Measurements from ENCODE around the gene ATXN7L1. TPM values are rescaled to one million over a fixed set of nuclear protein-coding genes. Genes with fewer than 3 reads are reported as not detected.

ATXN7L1 gene
- 37.0 and 40.6 TPM in 2 replicates for total RNA-seq
- 6.2 TPM for total RNA-seq (2013)
- 4.6 and 7.1 TPM in 2 replicates for polyA plus RNA-seq
- 6.0 and 10.7 TPM in 2 replicates for polyA minus RNA-seq

DNA sequence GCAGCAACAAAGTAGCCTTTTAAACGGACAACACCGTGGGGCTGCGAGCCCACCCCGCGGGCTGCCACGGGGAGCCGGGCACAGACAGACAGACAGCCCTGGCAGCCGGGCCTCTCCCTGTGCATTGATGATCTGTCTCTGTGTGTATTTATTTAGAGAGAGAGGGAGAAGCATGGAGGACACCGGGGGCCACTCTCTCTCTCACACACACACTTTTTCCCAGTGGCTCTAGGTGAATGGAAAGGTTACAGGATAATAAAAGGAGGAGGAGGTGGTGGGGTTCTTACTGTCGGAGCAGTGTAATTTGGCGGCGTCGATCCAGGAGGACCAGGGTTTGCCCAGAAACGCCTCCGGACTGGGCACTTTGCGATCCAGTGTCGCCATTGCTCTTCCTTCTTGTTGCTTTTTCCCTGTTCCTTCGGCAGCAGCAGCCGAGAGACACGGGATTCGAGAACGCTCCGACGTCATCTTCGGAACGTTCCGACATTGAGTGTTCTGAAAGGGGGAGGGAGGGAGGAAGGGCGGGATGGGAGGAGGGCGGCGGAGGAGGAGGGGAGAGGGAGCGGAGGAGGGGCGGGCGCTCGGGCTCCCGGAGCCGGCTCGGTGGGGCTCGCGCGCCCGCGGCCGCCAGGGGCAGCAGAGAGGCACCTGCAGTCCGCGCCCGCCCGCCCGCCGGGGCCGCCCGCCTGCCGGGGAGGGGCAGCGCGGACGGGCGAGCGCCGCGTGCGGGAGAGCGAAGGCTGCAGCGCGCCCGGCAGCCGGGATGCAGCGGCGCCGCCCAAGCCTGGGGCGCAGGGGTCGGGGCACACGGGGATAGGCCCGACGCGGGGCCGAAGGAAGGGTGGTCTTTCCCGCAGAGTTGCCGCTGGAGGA lies at the start of gene ATXN7L1:
Gene ATXN7L1 (minus strand): TSS at position 509 of the 873 bp plus-strand sequence. CDS start 41 bp downstream, at position 468.
- Histone ChIP-seq H4K20me1 (ENCODE audit: control insufficient read depth, insufficient read depth, low read length, poor library complexity, severe bottlenecking) (no peaks in the 10 kb centered on the region), H3K79me2 (ENCODE audit: control insufficient read depth, insufficient read depth, low read length) (no peaks in the 10 kb centered on the region), H3K4me2 (replicated peaks; ENCODE audit: low read depth, low read length, poor library complexity, severe bottlenecking) (peak within 1 kb of the TSS; percentile 97), H3K9me3 (ENCODE audit: control extremely low read depth in 1 of 3, control insufficient read depth in 2 of 3, insufficient read depth in 1 of 3, low read length in 2 of 3) (no peaks in the 10 kb centered on the region), H3K4me1 (ENCODE audit: control insufficient read depth in 2 of 2, insufficient read depth in 2 of 2, low read length in 2 of 2) (peaks cover 13 to 15% of the 10 kb centered on the region in 2 donors), H3K9ac (ENCODE audit: low read length) (peak within 1 kb of the TSS; percentile 71), H3K27ac (ENCODE audit: low read length in 2 of 2) (no peak within 1 kb of the TSS), H3K36me3 (replicated peaks in 1 of 2; ENCODE audit: control extremely low read depth in 1 of 2, control insufficient read depth in 1 of 2, extremely low read depth in 1 of 2, insufficient read depth in 2 of 2, low read length in 1 of 2) (no peaks in the 10 kb centered on the region), H3K4me3 (ENCODE audit: control extremely low read depth in 1 of 5, extremely low read depth in 1 of 5, insufficient read depth in 1 of 5, low read depth in 2 of 5, low read length in 4 of 5) (peak within 1 kb of the TSS; percentile 47 to 68 (median 64)), H2AFZ (ENCODE audit: insufficient read depth, low read depth, low read length, poor library complexity, severe bottlenecking) (peak within 1 kb of the TSS; percentile 87), H3K27me3 (replicated peaks in 1 of 4; ENCODE audit: control extremely low read depth in 1 of 4, control insufficient read depth in 3 of 4, insufficient read depth in 4 of 4, low read length in 3 of 4) (peaks cover 0 to 25% (median 8%) of the 10 kb centered on the region in 4 experiments)
- WGBS (ENCODE audit: insufficient coverage): 1% methylated on average over 74 of the region's 77 CpGs
- Mint-ChIP-seq H3K9me3 (ENCODE audit: insufficient read depth) (no peaks in the 10 kb centered on the region), H3K4me1 (peaks cover 23% of the 10 kb centered on the region), H3K27me3 (peaks cover 14% of the 10 kb centered on the region), H3K27ac (peak within 1 kb of the TSS; percentile 42), H3K4me3 (peak within 1 kb of the TSS; percentile 90)
- POLR2A ChIA-PET: no interaction called here
- TF ChIP-seq CTCF (IDR thresholded peaks at IDR 0.05): peak; percentile 31
- no peak for TF ChIP-seq EZH2 (IDR thresholded peaks at IDR 0.05; ENCODE audit: borderline replicate concordance, insufficient read depth, low read depth, low read length, poor library complexity, severe bottlenecking)
- DNase-seq (peak; percentile 87), ATAC-seq (ENCODE audit: low read depth) (peak; percentile 99)
- intact Hi-C loops (cut with micrococcal nuclease): loop anchor here (2.0 to 5.0 kb wide), 7 partner anchors 68 to 291 kb away; partner anchors contain the start of gene SYPL1
- CTCF ChIA-PET: interaction anchor here (0.9 to 2.1 kb wide), 9 partner anchors 95 to 291 kb away, joined by 3 to 8 read pairs (median 4); no protein-coding TSS in a partner anchor

DNA sequence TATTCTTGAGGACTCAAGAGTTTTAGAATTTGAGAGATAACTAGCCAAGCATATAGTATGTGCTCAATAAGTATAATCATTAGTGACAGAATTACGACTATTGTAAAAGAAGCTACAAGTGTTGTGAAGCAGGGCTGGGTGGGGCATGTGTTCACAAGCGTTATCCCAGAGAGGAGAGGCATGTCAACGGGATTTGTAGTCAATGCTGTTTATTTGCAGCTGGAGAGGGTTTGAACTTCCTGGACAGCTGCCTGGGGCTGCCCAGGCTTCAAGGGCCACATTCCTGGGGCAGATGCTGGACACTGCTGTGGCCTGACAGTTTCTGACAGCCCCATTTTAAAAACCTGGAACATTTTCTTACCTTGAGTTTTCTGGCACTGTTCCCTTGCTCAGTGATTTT lies 49.7 kb upstream of the ATXN7L1 start:
- Mint-ChIP-seq H3K4me3 (no peak overlapping the region), H3K27ac (no peak overlapping the region), H3K4me1 (no peaks in the 10 kb centered on the region), H3K9me3 (ENCODE audit: insufficient read depth) (peaks cover 4% of the 10 kb centered on the region), H3K27me3 (no peaks in the 10 kb centered on the region)
- Histone ChIP-seq H2AFZ (ENCODE audit: insufficient read depth, low read depth, low read length, poor library complexity, severe bottlenecking) (no peak overlapping the region), H3K4me3 (ENCODE audit: control extremely low read depth in 1 of 5, extremely low read depth in 1 of 5, insufficient read depth in 1 of 5, low read depth in 2 of 5, low read length in 4 of 5) (no peak overlapping the region), H3K4me1 (ENCODE audit: control insufficient read depth in 2 of 2, insufficient read depth in 2 of 2, low read length in 2 of 2) (no peaks in the 10 kb centered on the region), H3K79me2 (ENCODE audit: control insufficient read depth, insufficient read depth, low read length) (no peaks in the 10 kb centered on the region), H3K9ac (ENCODE audit: low read length) (no peak overlapping the region), H3K27ac (ENCODE audit: low read length in 2 of 2) (no peak overlapping the region), H4K20me1 (ENCODE audit: control insufficient read depth, insufficient read depth, low read length, poor library complexity, severe bottlenecking) (no peaks in the 10 kb centered on the region), H3K4me2 (replicated peaks; ENCODE audit: low read depth, low read length, poor library complexity, severe bottlenecking) (no peak overlapping the region), H3K9me3 (ENCODE audit: control extremely low read depth in 1 of 3, control insufficient read depth in 2 of 3, insufficient read depth in 1 of 3, low read length in 2 of 3) (peaks cover 0 to 10% (median 6%) of the 10 kb centered on the region in 3 donors), H3K27me3 (replicated peaks in 1 of 4; ENCODE audit: control extremely low read depth in 1 of 4, control insufficient read depth in 3 of 4, insufficient read depth in 4 of 4, low read length in 3 of 4) (no peaks in the 10 kb centered on the region), H3K36me3 (replicated peaks in 1 of 2; ENCODE audit: control extremely low read depth in 1 of 2, control insufficient read depth in 1 of 2, extremely low read depth in 1 of 2, insufficient read depth in 2 of 2, low read length in 1 of 2) (no peaks in the 10 kb centered on the region)
- DNase-seq (no peak), ATAC-seq (ENCODE audit: low read depth) (no peak)
- WGBS (ENCODE audit: insufficient coverage): 91% methylated on average over 3 of the region's 3 CpGs
- ChIA-PET CTCF (no interaction called here), POLR2A (no interaction called here)
- TF ChIP-seq EZH2 (IDR thresholded peaks at IDR 0.05; ENCODE audit: borderline replicate concordance, insufficient read depth, low read depth, low read length, poor library complexity, severe bottlenecking) (no peak), CTCF (IDR thresholded peaks at IDR 0.05) (no peak)
- intact Hi-C loops (cut with micrococcal nuclease): no loop called here
